ENCODE measurements around the gene LRRTM4. TPM values are rescaled to one million over a fixed set of nuclear protein-coding genes. Genes with fewer than 3 reads are reported as not detected.

LRRTM4 gene
- total RNA-seq, 1 experiment from 2014 or later = 12.0 TPM

DNA sequence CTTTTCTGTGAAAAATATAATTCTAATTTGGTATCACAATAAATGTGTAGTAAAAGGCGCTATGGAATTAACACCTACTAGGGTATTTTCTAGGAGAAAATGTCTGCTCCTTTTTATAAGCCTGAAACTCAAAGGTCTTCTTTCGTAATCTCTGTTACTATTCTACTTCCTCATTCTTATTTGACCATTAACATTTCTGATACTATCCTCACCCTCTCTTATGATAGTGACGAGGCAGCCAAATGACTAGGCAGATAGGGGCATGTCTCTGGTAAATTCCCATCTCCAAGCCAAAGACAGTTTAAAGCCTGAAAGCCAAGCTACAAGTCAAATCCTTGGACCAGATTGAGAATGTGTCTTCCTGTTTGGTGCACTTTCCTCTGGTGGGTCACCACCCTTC is 251.7 kb downstream of the LRRTM4 start:
- Mint-ChIP-seq H3K36me3 (ENCODE audit: insufficient read depth in 1 of 3, low read depth in 3 of 3) (peaks cover 1 to 6% (median 3%) of the 10 kb centered on the region in 3 experiments; a peak in 4 of 7 replicates), H3K27ac (no peak overlapping the region), H3K9me3 (peaks cover 2 to 6% of the 10 kb centered on the region in 2 experiments; a peak in 3 of 5 replicates), H3K4me1 (no peaks in the 10 kb centered on the region), H3K27me3 (ENCODE audit: low read depth) (no peaks in the 10 kb centered on the region), H3K4me3 (no peak overlapping the region)
- no peak overlapping the region for H4K8ac ChIP-seq (replicated peaks; ENCODE audit: insufficient read length, low read depth, low read length)
- no peaks in the 10 kb centered on the region for H3K4me1 ChIP-seq (ENCODE audit: insufficient read depth, low read length)
- no peak overlapping the region for H3K4me2 ChIP-seq (ENCODE audit: insufficient read depth, insufficient read length, low read length)
- H3K23ac ChIP-seq (ENCODE audit: insufficient read length, low read depth, low read length) = no peak overlapping the region
- no CpG with 5 or more reads among the region's 3 CpGs for WGBS (ENCODE audit: extremely low coverage, insufficient read length, low lambda C conversion rate)
- H3K4ac ChIP-seq (ENCODE audit: low read depth, low read length) = no peak overlapping the region
- no peak overlapping the region for H2BK120ac ChIP-seq (ENCODE audit: low read depth, low read length, poor library complexity, severe bottlenecking)
- H3K79me2 ChIP-seq (ENCODE audit: insufficient read depth, low read length) = no peaks in the 10 kb centered on the region
- H4K91ac ChIP-seq (ENCODE audit: insufficient read length, low read depth, low read length) = no peak overlapping the region
- H3K27me3 ChIP-seq (ENCODE audit: insufficient read depth, low read length) = no peaks in the 10 kb centered on the region
- no peak overlapping the region for H2AK5ac ChIP-seq (ENCODE audit: insufficient read length, low read length)
- DNase-seq = no peak
- no peaks in the 10 kb centered on the region for H3K23me2 ChIP-seq (ENCODE audit: insufficient read length, low read depth, low read length, poor library complexity, severe bottlenecking)
- no peaks in the 10 kb centered on the region for H3K9me3 ChIP-seq (ENCODE audit: control insufficient read depth, low read depth, low read length)
- H4K20me1 ChIP-seq (ENCODE audit: control insufficient read depth, insufficient read depth, insufficient read length) = no peaks in the 10 kb centered on the region
- H4K5ac ChIP-seq (ENCODE audit: insufficient read length, low read depth, low read length) = no peak overlapping the region
- no peak overlapping the region for H3K14ac ChIP-seq (ENCODE audit: insufficient read depth, low read length)
- no peak overlapping the region for H3K9ac ChIP-seq (ENCODE audit: extremely low read depth, insufficient read length, low read length)
- no peak overlapping the region for H2BK12ac ChIP-seq (ENCODE audit: insufficient read length, low read depth, low read length)
- H3T11ph ChIP-seq (ENCODE audit: low read length) = no peak overlapping the region
- H3K27ac ChIP-seq (ENCODE audit: insufficient read length, low read depth, low read length) = no peak overlapping the region
- H3K18ac ChIP-seq (ENCODE audit: insufficient read length, low read depth, low read length) = no peak overlapping the region
- H2AFZ ChIP-seq (ENCODE audit: low read length) = no peak overlapping the region
- H2BK15ac ChIP-seq (ENCODE audit: low read depth, low read length) = no peak overlapping the region
- H2BK5ac ChIP-seq (ENCODE audit: insufficient read length, low read length) = no peak overlapping the region
- TF ChIP-seq, protein P1, sequence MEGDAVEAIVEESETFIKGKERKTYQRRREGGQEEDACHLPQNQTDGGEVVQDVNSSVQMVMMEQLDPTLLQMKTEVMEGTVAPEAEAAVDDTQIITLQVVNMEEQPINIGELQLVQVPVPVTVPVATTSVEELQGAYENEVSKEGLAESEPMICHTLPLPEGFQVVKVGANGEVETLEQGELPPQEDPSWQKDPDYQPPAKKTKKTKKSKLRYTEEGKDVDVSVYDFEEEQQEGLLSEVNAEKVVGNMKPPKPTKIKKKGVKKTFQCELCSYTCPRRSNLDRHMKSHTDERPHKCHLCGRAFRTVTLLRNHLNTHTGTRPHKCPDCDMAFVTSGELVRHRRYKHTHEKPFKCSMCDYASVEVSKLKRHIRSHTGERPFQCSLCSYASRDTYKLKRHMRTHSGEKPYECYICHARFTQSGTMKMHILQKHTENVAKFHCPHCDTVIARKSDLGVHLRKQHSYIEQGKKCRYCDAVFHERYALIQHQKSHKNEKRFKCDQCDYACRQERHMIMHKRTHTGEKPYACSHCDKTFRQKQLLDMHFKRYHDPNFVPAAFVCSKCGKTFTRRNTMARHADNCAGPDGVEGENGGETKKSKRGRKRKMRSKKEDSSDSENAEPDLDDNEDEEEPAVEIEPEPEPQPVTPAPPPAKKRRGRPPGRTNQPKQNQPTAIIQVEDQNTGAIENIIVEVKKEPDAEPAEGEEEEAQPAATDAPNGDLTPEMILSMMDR (conservative IDR thresholded peaks at IDR 0.05) = no peak
- no peak overlapping the region for H2BK20ac ChIP-seq (ENCODE audit: low read depth, low read length, poor library complexity, severe bottlenecking)
- H3K56ac ChIP-seq (ENCODE audit: insufficient read length, low read depth, low read length) = no peak overlapping the region
- H3K79me1 ChIP-seq (ENCODE audit: insufficient read depth, low read depth, low read length, poor library complexity, severe bottlenecking) = no peaks in the 10 kb centered on the region
